DOHH2 (cell line): ENCODE data around the gene IFNGR2.

ENCODE experiments used
- EZH2phosphoT487 ChIP-seq: fragments of 200-600 bp; sonication (generic); IDR thresholded peaks from 2 replicates; pipeline ENCODE4 v1.6.1; 2017; ENCODE audit warnings: borderline replicate concordance, mild to moderate bottlenecking, antibody characterized with exemption, low read length, moderate library complexity, mixed read lengths
- TF ChIP-seq, protein P1 (sequence below): fragments of 200-600 bp; sonication (generic); IDR thresholded peaks from one replicate; pipeline ENCODE4 v1.5.1; 2014; ENCODE audit warnings: antibody characterized with exemption, mild to moderate bottlenecking, low read depth, low read length; ENCODE audit not compliant: poor library complexity, severe bottlenecking

DNA sequence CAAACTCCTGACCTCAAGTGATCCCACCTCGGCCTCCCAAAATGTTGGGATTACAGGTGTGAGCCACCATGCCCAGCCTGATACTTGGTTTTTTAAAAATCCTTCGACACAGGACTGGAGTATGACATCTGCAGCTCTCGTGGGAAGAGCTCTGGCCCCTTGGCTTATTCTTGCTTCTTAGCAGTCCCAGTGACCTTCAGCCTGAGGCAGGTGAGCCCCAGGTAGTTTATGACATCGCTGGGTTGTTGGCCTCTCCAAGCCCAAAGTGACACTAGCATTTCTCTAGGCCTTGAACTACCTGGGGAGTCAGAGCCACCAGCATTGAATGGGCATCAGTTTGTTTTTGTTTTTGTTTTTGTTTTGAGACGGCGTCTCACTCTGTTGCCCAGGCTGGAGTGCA, 15.9 kb upstream of the IFNGR2 start:
- TF ChIP-seq, protein P1, sequence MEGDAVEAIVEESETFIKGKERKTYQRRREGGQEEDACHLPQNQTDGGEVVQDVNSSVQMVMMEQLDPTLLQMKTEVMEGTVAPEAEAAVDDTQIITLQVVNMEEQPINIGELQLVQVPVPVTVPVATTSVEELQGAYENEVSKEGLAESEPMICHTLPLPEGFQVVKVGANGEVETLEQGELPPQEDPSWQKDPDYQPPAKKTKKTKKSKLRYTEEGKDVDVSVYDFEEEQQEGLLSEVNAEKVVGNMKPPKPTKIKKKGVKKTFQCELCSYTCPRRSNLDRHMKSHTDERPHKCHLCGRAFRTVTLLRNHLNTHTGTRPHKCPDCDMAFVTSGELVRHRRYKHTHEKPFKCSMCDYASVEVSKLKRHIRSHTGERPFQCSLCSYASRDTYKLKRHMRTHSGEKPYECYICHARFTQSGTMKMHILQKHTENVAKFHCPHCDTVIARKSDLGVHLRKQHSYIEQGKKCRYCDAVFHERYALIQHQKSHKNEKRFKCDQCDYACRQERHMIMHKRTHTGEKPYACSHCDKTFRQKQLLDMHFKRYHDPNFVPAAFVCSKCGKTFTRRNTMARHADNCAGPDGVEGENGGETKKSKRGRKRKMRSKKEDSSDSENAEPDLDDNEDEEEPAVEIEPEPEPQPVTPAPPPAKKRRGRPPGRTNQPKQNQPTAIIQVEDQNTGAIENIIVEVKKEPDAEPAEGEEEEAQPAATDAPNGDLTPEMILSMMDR, result no peak
- TF ChIP-seq EZH2phosphoT487, result no peak
